GM12873 (cell line): Measurements from ENCODE around the gene GHDC.

Experiments
- CTCF ChIP-seq: IDR thresholded peaks from 2 replicates; pipeline ENCODE4 v1.5.1; 2012; ENCODE audit warnings: low read depth, mild to moderate bottlenecking, moderate library complexity, low read length, control low read depth; ENCODE audit not compliant: insufficient read depth; ENCODE audit errors: missing control alignments

Gene GHDC

DNA sequence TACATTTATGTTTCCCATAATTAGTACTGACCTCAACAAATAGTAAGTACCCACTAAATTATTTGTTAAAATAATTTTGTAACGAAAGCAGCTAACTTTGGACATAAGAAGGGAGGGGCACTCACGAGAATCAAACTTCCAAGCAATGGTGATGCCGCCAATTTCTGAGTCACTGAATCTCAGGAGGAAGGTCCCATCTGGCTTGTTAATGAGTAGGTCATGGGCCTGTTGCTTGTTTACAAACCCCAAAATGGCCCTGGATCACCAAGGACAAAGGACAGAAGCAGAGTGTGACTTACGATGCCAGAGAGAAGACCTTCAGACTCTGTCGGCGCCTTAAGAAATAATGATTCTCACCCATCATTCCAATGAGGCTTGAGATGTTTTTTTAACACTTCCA is 15.8 kb upstream of the GHDC start:
- no peak for TF ChIP-seq CTCF

GRCh38 chr17:42203354-42203753 is 9.1 kb upstream of the GHDC start:
- TF ChIP-seq CTCF: no peak

- no peak for TF ChIP-seq CTCF
These were observed 8.4 kb upstream of the GHDC start for GRCh38 chr17:42202696-42203095.

GRCh38 chr17:42202159-42202558 is 7.9 kb upstream of the GHDC start:
- no peak for TF ChIP-seq CTCF

DNA sequence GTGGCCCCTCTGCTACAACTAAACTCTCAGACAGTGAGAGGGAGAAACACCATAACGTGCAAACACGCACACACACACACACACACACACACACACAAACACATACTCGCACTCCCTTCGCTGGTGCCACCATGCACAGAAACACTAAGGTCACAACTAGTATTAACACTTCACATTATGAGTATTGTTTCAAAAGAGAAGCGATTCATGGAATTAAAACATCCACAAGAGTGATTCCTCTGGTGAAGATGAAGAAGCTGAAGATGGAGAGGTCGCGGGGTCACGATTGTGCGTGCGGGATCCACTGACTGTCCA is 7.1 kb upstream of the GHDC start:
- TF ChIP-seq CTCF: no peak

- TF ChIP-seq CTCF: no peak
These were observed 6.6 kb upstream of the GHDC start for GRCh38 chr17:42200706-42201457.

DNA sequence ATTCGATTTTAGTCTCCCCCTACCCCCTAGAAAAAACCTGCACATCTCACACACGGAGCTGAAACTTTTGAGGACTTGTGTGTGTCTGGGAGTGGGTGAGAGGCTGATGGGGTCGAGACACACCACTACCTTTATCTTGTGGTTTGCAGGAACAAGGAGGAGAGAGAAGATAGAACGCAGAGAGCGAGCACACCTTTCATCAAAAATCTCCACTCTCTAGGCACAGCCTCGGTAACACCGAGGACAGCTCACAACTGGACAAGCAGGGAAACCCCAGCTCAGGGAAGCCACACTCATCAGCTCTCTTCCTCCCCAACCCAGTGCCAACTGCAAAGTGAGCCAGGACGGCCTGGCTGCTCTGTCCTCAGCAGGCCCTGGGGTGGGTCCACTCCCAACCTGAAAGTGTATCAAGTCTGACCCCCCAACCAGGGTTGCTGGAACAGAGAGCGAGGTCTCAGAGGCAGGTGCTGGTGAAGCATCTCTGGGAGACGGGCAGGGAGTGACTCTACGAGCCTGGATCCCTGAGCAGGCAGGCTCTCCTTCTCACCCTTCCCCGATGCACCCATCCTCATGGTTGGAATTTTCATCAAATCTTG is 5.2 kb upstream of the GHDC start:
- TF ChIP-seq CTCF: no peak
